Mesendoderm (in vitro differentiated cells): ENCODE measurements around the gene TPPP2.

Experiments used
- DNase-seq: peaks from one replicate; pipeline ENCODE4 v3.0.0; 2013
- H2AK5ac ChIP-seq: 2 replicates; pipeline ENCODE4 v1.6.1; 2013; ENCODE audit warnings: low read length, inconsistent platforms
- H2BK120ac ChIP-seq: 2 replicates; pipeline ENCODE4 v1.6.1; 2013; ENCODE audit warnings: low read depth, mild to moderate bottlenecking, low read length, moderate library complexity, mixed read lengths
- H2BK15ac ChIP-seq: replicated peaks from 2 replicates; pipeline ENCODE4 v1.6.1; 2013; ENCODE audit warnings: low read depth, mild to moderate bottlenecking, moderate library complexity
- H2BK5ac ChIP-seq: 2 replicates; pipeline ENCODE4 v1.6.1; 2013; ENCODE audit warnings: low read length, inconsistent platforms
- H3K18ac ChIP-seq: 2 replicates; pipeline ENCODE4 v1.6.1; 2013; ENCODE audit warnings: mild to moderate bottlenecking, low read length, mixed read lengths
- H3K23ac ChIP-seq: one replicate; pipeline ENCODE4 v1.6.1; 2013; ENCODE audit warnings: low read length
- H3K27ac ChIP-seq: 2 replicates; pipeline ENCODE4 v1.5.1; 2013; ENCODE audit warnings: low read depth, mild to moderate bottlenecking, inconsistent platforms, low read length, moderate library complexity
- H3K27me3 ChIP-seq: 2 replicates; pipeline ENCODE4 v1.6.1; 2013; ENCODE audit warnings: low read length, control low read depth, mild to moderate bottlenecking, inconsistent platforms; ENCODE audit not compliant: insufficient read depth, poor library complexity
- H3K36me3 ChIP-seq: 2 replicates; pipeline ENCODE4 v1.6.1; 2013; ENCODE audit warnings: low read length, inconsistent platforms; ENCODE audit not compliant: control insufficient read depth, insufficient read depth
- H3K4ac ChIP-seq: one replicate; pipeline ENCODE4 v1.6.1; 2013; ENCODE audit warnings: low read depth, mild to moderate bottlenecking, low read length, moderate library complexity
- H3K4me1 ChIP-seq: 2 replicates; pipeline ENCODE4 v1.6.1; 2013; ENCODE audit warnings: low read depth, low read length, inconsistent platforms; ENCODE audit not compliant: control insufficient read depth
- H3K4me2 ChIP-seq: 2 replicates; pipeline ENCODE4 v1.6.1; 2013; ENCODE audit warnings: low read length
- H3K4me3 ChIP-seq: 2 replicates; pipeline ENCODE4 v1.5.1; 2013; ENCODE audit warnings: mild to moderate bottlenecking, low read length
- H3K56ac ChIP-seq: one replicate; pipeline ENCODE4 v1.6.1; 2013; ENCODE audit warnings: low read length
- H3K79me1 ChIP-seq: 2 replicates; pipeline ENCODE4 v1.6.1; 2013; ENCODE audit warnings: low read length, inconsistent platforms
- H3K79me2 ChIP-seq: 2 replicates; pipeline ENCODE4 v1.6.1; 2013; ENCODE audit warnings: mild to moderate bottlenecking, low read length; ENCODE audit not compliant: control insufficient read depth, insufficient read depth
- H3K9ac ChIP-seq: 2 replicates; pipeline ENCODE4 v1.6.1; 2013; ENCODE audit warnings: low read length, inconsistent platforms
- H4K5ac ChIP-seq: one replicate; pipeline ENCODE4 v1.6.1; 2013; ENCODE audit warnings: low read length
- H4K8ac ChIP-seq: one replicate; pipeline ENCODE4 v1.6.1; 2013; ENCODE audit warnings: low read depth, mild to moderate bottlenecking, control low read depth, low read length, moderate library complexity
- WGBS: extraction: QIAGEN DNeasy Blood & Tissue Kit; methylation state at CpG from one replicate; pipeline ENCODE4 v1.1.7; 2013; ENCODE audit warnings: low lambda C conversion rate, missing lambda C conversion rate; ENCODE audit not compliant: insufficient coverage; ENCODE audit errors: extremely low coverage; 5-methylcytosine and 5-hydroxymethylcytosine counted together

The TPPP2 gene

DNA sequence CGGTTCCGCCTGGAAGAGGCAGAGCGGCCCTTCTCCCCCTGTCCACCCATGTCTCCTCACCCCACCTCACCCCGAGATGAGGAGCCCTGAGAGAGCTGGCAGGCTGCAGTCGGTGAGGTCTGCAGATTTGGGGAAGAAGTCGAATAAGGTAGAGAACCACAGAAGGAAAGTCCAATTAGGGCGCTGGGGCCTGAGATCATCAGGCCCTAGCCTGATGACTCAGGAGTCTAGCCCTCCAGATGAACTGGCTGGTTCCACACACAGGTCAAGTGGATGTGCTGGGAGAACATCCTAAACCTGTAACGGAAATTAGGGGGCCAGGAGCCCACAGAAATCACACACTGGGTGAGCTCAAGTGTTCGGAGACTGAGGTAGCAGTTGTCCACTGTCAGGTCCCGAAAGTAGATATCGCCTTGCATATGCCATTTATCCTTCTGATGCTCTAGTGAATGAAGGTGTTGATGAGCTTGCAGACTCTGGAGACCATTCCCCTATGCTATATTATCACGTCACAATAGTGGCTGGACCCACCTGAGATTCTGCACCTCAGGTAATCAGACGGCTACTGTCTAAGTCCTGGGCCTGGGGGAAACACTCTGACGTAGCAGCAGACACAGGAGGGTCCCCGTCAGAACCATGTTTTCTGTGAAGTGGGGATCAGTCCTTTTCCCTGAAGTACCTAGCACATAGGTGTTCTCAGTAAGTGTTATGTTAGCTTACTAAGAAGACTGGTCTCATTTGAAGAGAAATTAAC lies 41.1 kb upstream of the TPPP2 start:
- H2BK15ac ChIP-seq: no peak overlapping the region
- H4K5ac ChIP-seq: no peak overlapping the region
- peaks cover 10% of the 10 kb centered on the region for H3K79me2 ChIP-seq
- H2BK5ac ChIP-seq: peak overlapping the region; percentile 1
- peaks cover 7% of the 10 kb centered on the region for H3K79me1 ChIP-seq
- H3K4ac ChIP-seq: no peak overlapping the region
- no peak overlapping the region for H3K4me2 ChIP-seq
- H3K18ac ChIP-seq: no peak overlapping the region
- H3K27ac ChIP-seq: no peak overlapping the region
- no peaks in the 10 kb centered on the region for H3K27me3 ChIP-seq
- H3K56ac ChIP-seq: peak overlapping the region; percentile 65
- H2BK120ac ChIP-seq: no peak overlapping the region
- H3K23ac ChIP-seq: no peak overlapping the region
- H4K8ac ChIP-seq: no peak overlapping the region
- H3K4me1 ChIP-seq: peaks cover 5% of the 10 kb centered on the region
- DNase-seq: no peak
- H3K36me3 ChIP-seq: no peaks in the 10 kb centered on the region
- peak overlapping the region; percentile 66 for H2AK5ac ChIP-seq
- H3K4me3 ChIP-seq: no peak overlapping the region
- WGBS: no CpG with 5 or more reads among the region's 15 CpGs
- peak overlapping the region; percentile 30 for H3K9ac ChIP-seq

DNA sequence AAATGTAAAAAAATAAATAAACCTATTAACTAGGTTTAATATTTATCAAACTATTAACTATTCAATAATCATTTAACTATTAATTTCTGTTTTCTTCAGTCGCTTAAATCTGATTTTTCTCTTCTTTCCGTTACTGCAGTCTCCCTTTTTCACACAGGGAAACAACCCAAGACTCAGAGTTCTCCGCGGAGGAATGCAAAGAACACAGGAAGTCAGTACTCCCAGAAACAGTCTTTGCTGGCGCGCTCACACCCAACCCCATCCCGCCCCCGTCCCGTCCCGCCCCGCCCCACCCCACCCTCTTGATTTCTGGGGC lies 40.6 kb upstream of the TPPP2 start:
- Histone ChIP-seq H2AK5ac (no peak overlapping the region), H3K56ac (peak overlapping the region; percentile 65), H3K9ac (peak overlapping the region; percentile 37), H3K4me1 (peaks cover 5% of the 10 kb centered on the region), H3K23ac (no peak overlapping the region), H4K8ac (no peak overlapping the region), H2BK120ac (no peak overlapping the region), H2BK15ac (no peak overlapping the region), H3K18ac (no peak overlapping the region), H3K4me2 (no peak overlapping the region), H3K79me1 (peaks cover 7% of the 10 kb centered on the region), H3K27ac (no peak overlapping the region), H3K27me3 (no peaks in the 10 kb centered on the region), H3K79me2 (peaks cover 10% of the 10 kb centered on the region), H3K36me3 (no peaks in the 10 kb centered on the region), H4K5ac (no peak overlapping the region), H3K4ac (no peak overlapping the region), H3K4me3 (no peak overlapping the region), H2BK5ac (no peak overlapping the region)
- WGBS: 100% methylated on average over 2 of the region's 11 CpGs
- DNase-seq: no peak

DNA sequence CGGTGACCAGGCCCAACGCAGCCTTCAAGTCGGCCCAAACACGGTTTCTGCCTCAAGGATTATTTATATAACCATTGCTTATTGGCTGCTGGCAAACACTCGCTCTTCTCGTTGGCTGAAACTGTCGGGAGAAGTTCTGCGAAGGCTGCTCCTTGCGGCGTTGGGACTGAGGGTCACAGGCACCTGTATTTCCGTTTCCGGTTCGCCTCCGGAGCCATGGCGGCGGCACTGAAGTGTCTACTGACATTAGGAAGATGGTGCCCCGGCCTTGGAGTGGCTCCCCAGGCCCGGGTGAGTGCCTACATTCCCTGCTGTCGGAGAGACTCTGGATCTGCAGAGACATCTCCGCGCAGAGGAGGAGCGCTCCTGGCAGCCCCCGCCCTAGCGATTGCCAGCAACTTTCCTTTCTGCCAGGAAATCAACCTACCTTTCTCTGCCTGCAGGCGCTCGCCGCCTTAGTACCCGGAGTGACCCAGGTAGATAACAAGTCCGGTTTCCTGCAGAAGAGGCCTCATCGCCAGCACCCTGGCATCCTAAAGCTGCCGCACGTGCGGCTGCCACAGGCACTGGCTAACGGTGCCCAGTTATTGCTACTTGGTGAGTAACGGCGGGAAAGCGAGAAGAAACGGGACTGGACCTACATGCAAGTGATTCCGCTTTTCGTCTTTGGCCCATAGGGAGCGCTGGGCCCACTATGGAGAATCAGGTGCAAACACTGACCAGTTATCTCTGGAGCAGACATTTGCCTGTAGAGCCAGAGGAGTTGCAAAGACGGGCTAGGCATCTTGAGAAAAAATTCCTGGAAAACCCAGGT lies 40.0 kb upstream of the TPPP2 start, which contains the start of gene METTL17:
METTL17 (plus strand) TSS at position 194 of the 814 bp plus-strand sequence; CDS start at position 217, 23 bp downstream.
- H3K23ac ChIP-seq: no peak within 1 kb of the TSS
- no peak within 1 kb of the TSS for H2BK120ac ChIP-seq
- no peaks in the 10 kb centered on the region for H3K27me3 ChIP-seq
- no peak within 1 kb of the TSS for H4K5ac ChIP-seq
- no CpG with 5 or more reads among the region's 42 CpGs for WGBS
- peak; percentile 99 for DNase-seq
- peak within 1 kb of the TSS; percentile 7 for H4K8ac ChIP-seq
- H2BK15ac ChIP-seq: no peak within 1 kb of the TSS
- H2AK5ac ChIP-seq: peak within 1 kb of the TSS; percentile 66
- H3K27ac ChIP-seq: peak within 1 kb of the TSS; percentile 78
- H3K4me2 ChIP-seq: peak within 1 kb of the TSS; percentile 53
- peak within 1 kb of the TSS; percentile 61 for H3K4me3 ChIP-seq
- H3K79me1 ChIP-seq: peaks cover 7% of the 10 kb centered on the region
- H3K4ac ChIP-seq: peak within 1 kb of the TSS; percentile 93
- H3K56ac ChIP-seq: peak within 1 kb of the TSS; percentile 85
- H3K36me3 ChIP-seq: peaks cover 4% of the 10 kb centered on the region
- peak within 1 kb of the TSS; percentile 70 for H3K9ac ChIP-seq
- peaks cover 5% of the 10 kb centered on the region for H3K4me1 ChIP-seq
- H3K18ac ChIP-seq: no peak within 1 kb of the TSS
- H3K79me2 ChIP-seq: peaks cover 10% of the 10 kb centered on the region
- peak within 1 kb of the TSS; percentile 1 for H2BK5ac ChIP-seq

DNA sequence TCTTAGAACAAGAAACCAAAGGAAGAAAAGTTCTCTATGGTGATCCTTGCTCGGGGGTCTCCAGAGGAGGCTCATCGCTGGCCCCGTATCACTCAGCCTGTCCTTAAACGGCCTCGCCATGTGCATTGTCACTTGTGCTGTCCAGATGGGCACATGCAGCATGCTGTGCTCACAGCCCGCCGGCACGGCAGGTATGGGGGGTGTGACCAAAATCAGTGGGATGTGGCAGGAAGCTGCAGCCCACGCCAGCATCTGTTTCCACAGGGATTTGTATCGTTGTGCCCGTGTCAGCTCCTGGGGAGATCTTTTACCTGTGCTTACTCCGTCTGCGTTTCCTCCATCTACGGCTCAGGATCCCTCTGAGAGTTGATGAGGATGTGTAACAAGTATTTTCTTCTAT lies 33.5 kb upstream of the TPPP2 start:
- Histone ChIP-seq H2BK120ac (no peak overlapping the region), H3K23ac (no peak overlapping the region), H3K4me3 (no peak overlapping the region), H3K79me1 (peaks cover 5% of the 10 kb centered on the region), H3K36me3 (peaks cover 8% of the 10 kb centered on the region), H2BK5ac (no peak overlapping the region), H3K79me2 (peaks cover 3% of the 10 kb centered on the region), H3K4me2 (no peak overlapping the region), H4K5ac (no peak overlapping the region), H3K56ac (no peak overlapping the region), H3K27ac (no peak overlapping the region), H2BK15ac (no peak overlapping the region), H3K18ac (no peak overlapping the region), H3K27me3 (no peaks in the 10 kb centered on the region), H3K4me1 (peaks cover 8% of the 10 kb centered on the region), H2AK5ac (no peak overlapping the region), H4K8ac (no peak overlapping the region), H3K4ac (no peak overlapping the region), H3K9ac (no peak overlapping the region)
- WGBS: no CpG with 5 or more reads among the region's 14 CpGs
- no peak for DNase-seq

DNA sequence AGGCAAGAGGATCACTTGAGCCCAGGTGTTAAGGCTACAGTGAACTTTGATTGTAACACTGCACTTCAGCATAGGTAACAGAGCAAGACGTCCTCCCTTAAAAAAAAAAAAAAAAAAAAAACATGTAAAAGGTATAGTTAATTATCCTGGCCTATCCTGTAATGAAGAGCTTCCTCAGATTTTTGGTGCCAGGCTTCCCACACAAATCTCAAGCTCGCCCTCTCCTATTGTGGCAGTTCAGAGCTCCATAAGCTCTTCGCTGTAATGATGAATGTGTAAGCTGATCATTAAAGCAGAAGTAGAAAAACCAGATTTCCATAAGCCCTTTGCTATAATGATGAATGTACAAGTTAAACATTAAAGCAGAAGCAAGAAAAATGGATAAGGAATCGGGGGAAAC lies 32.9 kb upstream of the TPPP2 start:
- Histone ChIP-seq H2BK5ac (no peak overlapping the region), H2BK15ac (no peak overlapping the region), H3K27ac (no peak overlapping the region), H3K23ac (no peak overlapping the region), H3K4me3 (no peak overlapping the region), H4K8ac (no peak overlapping the region), H3K4me1 (peaks cover 8% of the 10 kb centered on the region), H3K4ac (no peak overlapping the region), H3K56ac (no peak overlapping the region), H3K79me1 (peaks cover 2% of the 10 kb centered on the region), H3K9ac (no peak overlapping the region), H3K4me2 (no peak overlapping the region), H4K5ac (no peak overlapping the region), H2AK5ac (no peak overlapping the region), H3K27me3 (no peaks in the 10 kb centered on the region), H3K18ac (no peak overlapping the region), H3K36me3 (peaks cover 8% of the 10 kb centered on the region), H3K79me2 (no peaks in the 10 kb centered on the region), H2BK120ac (no peak overlapping the region)
- WGBS: no CpG with 5 or more reads among the region's 4 CpGs
- DNase-seq: no peak
